ENCODE data around the gene STAT1.

- TF ChIP-seq, protein P1, sequence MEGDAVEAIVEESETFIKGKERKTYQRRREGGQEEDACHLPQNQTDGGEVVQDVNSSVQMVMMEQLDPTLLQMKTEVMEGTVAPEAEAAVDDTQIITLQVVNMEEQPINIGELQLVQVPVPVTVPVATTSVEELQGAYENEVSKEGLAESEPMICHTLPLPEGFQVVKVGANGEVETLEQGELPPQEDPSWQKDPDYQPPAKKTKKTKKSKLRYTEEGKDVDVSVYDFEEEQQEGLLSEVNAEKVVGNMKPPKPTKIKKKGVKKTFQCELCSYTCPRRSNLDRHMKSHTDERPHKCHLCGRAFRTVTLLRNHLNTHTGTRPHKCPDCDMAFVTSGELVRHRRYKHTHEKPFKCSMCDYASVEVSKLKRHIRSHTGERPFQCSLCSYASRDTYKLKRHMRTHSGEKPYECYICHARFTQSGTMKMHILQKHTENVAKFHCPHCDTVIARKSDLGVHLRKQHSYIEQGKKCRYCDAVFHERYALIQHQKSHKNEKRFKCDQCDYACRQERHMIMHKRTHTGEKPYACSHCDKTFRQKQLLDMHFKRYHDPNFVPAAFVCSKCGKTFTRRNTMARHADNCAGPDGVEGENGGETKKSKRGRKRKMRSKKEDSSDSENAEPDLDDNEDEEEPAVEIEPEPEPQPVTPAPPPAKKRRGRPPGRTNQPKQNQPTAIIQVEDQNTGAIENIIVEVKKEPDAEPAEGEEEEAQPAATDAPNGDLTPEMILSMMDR (optimal IDR thresholded peaks at IDR 0.05 in 1 of 3, IDR thresholded peaks at IDR 0.05 in 1 of 3, conservative IDR thresholded peaks at IDR 0.05 in 1 of 3; ENCODE audit: extremely low read depth in 1 of 3, insufficient read depth in 2 of 3, low read length in 3 of 3) = no peak
- no peak for TF ChIP-seq EZH2 (IDR thresholded peaks at IDR 0.05; ENCODE audit: low read length)
Observed at GRCh38 chr2:191020221-191020741, 6.3 kb upstream of the STAT1 start.

All from keratinocyte (primary cell).